ENCODE data around the gene ITGA1.
"Not testable (repeated sequence)": the region's sequence is repeated elsewhere in the genome, so short reads cannot be mapped to it uniquely, and the experiment has no call there.

ITGA1 gene

DNA sequence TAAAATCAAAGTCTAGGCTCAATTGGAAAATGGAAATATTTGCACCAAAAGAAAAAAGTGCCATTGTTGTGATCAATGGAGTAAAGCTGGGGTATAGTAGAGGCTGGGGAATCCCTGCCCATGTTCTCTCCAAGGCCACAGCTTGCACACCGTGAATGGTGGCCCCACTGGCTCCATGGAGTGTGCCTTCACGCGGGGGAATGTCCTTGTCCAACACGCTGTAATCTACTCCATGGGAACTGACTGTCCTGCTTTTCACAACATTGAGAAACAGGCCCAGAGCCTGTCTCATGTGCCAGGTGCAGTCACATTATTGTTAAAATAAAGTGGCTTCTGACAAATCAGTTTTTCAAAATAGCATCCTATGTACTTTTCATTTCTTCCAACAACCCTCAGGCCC lies 168.3 kb downstream of the ITGA1 start:
- DNase-seq (ENCODE audit: low read depth in 2 of 2), result no peak

DNA sequence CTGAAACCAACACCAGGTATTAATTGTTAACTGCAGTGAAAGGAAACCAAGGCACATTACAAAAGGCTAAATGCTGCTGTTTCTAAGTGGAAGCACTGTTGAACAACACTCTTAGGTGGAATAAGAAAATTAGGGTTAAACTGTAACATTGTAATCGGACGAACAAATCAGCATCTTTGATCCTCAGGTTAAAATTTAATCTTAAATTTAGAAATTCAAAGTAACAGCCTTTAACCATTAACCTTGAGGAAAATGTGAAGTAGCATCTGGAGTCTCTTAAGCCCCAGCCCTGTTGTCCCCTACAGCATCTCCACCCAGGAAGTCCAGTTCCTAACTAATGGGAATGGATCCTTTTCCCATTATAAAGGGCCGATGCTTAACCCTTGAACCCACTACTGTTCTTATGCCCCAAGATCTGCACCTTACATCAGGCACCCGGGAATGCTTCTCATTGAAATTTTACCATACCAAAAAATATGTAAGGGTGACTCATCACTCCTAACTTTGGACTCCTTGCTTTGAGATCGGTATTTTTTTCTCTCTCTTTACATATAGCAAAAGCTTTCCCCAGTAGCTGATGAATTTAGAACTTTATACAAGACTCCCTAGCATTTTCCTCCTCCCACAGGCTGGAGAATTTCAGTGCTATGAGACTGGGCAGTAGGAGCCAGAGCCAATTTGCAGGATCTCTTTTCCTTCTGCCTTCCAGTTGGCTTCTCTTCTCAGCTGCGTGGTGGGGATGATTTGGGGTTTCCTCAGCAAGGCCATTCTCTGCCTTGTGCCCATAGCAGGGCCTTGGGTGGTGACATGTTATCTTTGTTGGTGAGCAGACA lies 169.4 kb downstream of the ITGA1 start:
- no peak for DNase-seq (ENCODE audit: low read depth in 2 of 2)

DNA sequence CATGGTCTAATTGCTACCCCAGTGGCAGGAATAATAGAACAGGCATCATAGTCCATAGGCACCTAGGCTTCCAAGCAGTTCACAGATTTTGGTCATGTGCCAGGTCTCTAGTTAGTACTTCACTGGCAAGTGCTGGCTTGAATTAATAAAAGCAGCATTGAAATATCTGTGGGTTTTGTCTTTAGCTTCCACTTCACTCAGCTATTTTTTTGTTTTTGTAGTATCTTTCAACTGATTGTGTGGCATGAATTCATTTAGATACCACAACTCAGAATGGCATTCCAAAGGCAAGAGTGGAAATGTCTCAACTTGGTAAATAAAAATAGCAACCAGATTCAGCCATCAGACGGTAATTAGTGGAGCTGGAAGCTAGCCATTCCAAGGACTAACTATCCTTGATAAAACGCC lies 173.6 kb downstream of the ITGA1 start:
- no peak for DNase-seq (ENCODE audit: low read depth in 2 of 2)

DNA sequence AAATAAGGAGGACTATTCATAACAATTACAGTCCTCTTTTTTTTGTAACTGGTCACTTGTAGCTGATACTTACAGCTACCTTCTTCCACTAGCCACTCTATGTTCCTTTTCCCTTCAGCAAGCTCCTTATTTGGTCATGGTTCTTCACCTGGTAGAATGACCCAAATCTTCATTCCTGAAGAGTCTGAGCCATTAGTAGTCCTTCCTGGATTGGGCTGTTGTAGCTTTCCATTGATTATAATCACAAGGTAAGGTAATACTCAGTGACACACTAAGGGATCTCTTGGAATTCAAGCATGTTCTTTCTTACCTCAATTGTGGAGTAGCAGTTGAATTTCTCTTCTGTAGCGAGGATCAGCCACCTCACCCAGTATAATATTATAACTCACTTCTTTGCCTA lies 175.9 kb downstream of the ITGA1 start:
- no peak for DNase-seq (ENCODE audit: low read depth in 2 of 2)

DNA sequence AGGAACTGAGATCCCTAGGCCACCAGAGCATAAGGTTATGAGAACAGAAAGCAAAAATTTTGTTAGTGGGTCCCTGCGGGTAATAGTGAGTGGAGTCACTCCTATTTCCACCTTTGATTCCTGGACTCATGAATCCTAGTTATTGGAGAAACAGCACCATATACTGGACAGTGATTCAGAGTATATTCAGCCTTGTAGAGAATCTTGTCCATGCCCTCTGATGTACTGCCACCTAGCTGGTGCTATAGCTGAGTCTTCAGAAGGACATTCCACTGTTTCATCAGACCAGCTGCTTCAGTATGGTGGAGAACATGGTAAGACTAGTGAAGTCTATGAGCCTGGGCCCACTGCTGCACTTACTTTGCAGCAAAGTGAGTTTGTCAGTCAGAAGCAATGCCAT lies 176.4 kb downstream of the ITGA1 start:
- DNase-seq (ENCODE audit: low read depth in 2 of 2), result no peak

DNA sequence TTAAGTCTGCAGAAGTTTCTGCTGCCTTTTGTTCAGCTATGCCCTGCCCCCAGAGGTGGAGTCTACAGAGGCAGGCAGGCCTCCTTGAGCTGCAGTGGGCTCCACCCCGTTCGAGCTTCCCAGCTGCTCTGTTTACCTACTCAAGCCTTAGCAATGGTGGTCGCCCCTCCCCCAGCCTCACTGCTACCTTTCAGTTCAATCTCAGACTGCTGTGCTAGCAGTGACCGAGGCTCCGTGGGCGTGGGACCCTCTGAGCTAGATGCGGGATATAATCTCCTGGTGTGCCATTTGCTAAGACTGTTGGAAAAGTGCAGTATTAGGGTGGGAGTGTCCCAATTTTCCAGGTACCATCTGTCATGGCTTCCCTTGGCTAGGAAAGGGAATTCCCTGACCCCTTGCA lies 188.4 kb downstream of the ITGA1 start:
- not testable (repeated sequence) for DNase-seq (ENCODE audit: low read depth in 2 of 2)

DNA sequence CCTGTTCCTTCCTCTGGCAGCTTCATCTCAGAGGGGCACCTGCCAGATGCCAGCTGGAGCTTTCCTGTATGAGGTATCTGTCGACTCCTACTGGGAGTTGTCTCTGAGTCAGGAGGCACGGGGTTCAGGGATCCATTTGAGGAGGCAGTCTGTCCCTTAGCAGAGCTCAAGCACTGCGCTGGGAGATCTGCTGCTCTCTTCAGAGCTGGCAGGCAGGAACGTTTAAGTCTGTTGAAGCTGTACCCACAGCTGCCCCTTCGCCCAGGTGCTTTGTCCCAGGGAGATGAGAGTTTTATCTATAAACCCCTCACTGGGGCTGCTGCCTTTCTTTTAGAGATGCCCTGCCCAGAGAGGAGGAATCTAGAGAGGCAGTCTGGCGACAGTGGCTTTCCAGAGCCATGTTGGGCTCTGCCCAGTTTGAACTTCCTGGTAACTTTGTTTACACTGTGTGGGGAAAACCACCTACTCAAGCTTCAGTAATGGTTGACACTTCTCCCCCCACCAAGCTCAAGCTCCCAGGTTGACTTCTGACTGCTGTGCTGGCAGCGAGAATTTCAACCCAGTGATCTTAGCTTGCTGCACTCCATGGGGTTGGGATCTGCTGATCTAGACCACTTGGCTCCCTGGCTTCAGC lies 189.7 kb downstream of the ITGA1 start:
- no peak for DNase-seq (ENCODE audit: low read depth in 2 of 2)

DNA sequence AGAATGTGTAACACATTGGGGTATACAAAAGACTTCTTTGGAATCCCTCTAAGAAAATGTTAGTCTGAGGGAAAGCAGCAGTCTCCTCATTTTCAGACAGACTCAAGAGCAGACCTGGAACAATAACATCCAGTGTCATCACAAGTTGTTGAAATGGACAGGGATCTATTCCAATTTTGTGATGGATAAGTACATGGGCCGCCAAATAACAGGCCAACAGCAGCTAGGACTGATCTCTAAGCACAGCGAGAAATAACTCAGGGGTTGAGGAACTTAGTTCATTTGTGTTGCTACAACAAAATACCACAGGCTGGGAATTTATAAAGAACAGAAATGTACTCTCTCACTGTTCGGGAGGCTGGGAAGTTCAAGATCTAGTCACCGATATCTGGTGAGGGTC lies 193.8 kb downstream of the ITGA1 start:
- DNase-seq (ENCODE audit: low read depth in 2 of 2), result no peak

DNA sequence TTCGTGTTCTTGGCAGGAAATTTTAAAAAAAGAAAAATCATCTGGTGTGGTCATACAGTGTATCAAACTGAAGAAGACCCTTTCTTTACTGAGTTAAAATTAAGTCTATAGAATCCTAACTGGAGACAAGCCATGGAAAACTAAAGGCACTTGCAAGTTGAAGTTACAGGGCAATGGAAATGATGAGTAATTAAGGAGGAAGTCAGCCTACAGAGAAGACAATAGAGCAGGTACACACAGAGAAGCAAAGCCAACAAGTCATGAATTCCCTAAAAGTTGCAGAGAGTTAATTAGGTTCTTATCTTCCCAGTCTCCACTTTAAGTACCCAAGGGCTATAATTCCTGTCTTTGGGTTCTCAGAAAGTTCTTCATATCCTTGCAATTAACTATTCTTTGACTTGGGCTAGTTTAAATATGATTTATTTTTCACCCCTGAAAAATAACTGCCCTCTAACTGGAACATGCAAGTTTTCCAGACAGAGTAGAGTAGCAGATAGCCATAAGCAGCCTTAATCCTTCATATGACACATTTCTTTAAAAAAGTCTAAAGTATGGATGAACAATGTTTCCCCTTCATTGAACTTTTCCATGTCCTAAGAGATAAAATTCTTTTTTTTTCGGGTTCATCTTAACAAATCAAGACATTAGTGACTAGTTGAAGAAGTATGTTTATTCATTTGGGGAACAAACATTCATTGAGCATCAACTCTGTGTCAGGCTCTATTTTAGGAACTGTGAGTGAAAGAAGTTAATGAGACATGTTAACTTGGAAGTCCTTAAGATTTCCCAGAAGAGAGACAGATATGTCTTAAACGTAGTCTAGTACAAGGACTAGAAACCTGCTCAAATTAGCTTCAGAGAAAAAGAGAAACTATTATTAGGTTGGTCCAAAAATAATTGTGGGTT lies 196.3 kb downstream of the ITGA1 start:
- no peak for DNase-seq (ENCODE audit: low read depth in 2 of 2)

DNA sequence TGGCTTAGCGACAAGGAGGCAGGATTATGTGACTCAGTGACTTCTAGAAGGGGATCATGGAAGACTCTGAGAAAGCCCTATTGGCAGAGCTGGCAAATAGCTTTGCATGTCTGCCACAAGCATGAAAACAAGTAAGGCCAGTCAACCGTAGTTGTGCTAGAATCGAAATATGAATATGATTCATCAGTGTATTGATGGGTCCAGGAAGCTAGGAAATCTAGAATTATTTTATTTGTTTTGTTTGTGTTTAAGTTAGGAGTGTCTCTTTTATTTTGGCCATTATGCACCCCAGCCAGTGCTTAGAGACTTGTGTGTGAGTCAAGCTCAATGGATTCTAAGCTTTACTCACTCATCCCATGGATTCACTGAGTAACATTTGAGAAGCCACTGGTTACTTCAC lies 197.6 kb downstream of the ITGA1 start:
- DNase-seq (ENCODE audit: low read depth in 2 of 2), result no peak

DNA sequence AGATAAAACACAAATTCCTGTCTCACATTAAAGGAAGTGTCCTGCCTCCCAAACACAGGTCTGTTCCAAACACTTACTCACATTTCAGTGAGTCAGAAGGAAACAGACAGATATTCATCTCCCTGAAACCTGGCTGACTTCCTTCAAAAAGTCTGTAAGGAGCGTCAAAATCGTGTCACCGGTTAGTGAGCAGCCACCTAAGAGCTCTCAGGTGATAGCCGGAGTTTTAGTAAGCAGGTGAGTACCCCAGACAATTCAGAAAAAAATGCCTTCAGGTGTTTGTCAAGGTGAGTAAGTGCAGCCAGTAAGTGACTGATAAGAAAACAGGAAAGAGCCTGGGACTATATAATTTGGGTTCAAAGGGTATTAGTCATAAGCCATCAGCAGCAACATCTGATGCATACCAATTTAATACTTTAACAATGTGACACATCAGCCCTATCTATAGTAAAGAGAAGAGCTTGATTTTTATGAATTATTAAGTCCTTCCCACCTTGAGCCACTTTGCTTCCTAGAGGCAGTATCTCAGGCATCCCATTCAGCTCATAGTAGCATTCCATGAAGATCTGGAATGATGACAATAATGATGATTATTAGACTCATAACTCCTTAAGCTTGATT lies 200.1 kb downstream of the ITGA1 start:
- DNase-seq (ENCODE audit: low read depth in 2 of 2), result no peak

DNA sequence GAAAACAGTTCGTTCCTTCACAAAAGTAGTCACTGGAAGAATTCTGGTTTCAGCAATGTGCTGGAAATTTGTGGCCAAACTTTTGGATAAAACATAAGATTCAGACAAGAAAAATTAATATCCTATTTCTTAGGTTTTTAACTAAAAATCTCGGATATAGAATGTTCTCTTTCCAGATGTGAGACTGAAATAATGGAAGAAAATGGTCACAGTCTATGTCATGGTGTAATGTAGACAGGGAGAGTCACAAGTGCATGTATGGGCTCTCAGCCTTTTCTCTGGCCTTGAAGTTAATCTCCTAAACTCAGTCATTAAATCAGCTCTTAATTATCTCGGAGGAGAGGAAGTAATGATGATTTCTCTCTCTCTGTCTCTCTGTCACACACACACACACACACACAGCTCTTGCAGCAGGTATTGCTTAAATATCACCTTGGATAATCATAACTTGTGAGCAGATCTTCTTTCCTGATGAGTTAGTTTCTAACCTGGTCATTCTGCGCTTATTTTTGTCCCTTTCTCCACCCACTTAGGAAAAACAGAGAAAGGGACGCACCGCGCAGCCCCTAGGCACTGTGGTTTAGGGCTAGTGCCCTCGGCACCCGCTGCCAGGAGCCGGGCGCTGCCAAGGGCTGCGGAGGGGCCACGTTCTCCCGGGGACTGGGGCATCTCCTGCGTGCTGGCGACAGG lies 200.8 kb downstream of the ITGA1 start:
- no peak for DNase-seq (ENCODE audit: low read depth in 2 of 2)

DNA sequence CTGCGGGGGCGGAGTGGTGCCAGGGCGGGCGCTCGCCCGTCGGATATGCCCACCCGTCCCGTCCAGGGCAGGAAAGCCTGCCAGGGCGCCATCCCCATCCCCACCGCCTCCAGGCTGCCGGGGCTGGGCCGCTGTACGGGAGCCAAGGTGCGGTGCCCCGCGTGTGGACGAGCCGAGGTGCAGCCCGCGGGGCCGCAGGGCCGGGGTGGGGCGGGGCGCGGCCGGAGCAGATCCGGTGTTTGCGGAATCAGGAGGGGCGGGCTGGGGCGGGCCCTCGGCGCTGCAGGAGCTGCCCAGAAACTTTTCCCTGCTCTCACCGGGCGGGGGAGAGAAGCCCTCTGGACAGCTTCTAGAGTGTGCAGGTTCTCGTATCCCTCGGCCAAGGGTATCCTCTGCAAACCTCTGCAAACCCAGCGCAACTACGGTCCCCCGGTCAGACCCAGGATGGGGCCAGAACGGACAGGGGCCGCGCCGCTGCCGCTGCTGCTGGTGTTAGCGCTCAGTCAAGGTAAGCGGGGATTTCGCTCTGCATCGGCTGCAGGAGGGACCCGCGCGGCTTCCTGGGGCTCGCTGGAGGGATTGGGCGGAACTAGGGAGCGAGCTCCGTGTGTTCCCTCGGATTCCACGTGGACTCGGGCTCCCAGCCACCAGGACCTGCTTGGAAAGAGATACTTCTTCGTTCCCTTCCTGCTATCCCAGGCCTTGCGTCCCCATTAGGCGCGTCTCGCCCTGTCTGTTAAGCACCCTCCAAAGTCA lies 201.5 kb downstream of the ITGA1 start, which contains the start of gene ITGA2:
Gene ITGA2, plus strand, starts transcription at position 328 of the 756 bp plus-strand sequence. Its CDS starts 117 bp downstream, at position 445.
- no peak for DNase-seq (ENCODE audit: low read depth in 2 of 2)

DNA sequence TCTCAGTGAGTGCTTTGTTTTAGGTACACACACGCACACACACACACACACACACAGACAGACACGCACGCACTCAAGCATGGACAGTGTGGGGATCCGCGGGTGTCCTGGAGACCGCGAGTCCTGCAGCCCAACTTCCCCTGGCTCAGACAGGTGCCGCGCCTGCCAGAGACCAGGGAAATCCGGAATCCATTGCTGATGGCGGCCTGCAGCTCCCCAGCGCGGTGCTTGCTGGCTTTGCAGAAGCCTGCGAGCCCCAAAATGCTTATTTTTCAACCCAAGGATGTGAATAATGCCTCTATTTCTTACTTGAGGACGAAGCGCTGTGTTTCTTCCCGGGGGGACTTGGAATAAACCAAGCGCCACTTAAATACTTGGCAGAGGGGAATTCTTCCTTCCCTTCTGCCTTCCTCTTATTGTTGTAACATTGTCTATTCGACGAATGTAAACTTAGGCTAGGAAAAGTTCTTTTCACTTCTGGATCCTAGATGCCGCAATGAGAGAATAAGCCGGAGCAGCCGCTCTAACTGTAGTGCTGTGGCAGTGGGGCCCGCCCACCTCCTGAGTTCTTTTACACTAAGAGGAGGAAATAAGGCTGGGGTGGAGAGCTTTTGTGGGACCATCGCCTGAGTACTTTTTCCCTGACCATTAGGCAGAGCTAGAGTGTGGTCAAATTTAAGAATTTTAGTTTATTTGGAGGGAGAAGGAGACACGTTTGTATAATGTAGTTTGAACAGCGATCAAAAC lies 202.2 kb downstream of the ITGA1 start:
- no peak for DNase-seq (ENCODE audit: low read depth in 2 of 2)

DNA sequence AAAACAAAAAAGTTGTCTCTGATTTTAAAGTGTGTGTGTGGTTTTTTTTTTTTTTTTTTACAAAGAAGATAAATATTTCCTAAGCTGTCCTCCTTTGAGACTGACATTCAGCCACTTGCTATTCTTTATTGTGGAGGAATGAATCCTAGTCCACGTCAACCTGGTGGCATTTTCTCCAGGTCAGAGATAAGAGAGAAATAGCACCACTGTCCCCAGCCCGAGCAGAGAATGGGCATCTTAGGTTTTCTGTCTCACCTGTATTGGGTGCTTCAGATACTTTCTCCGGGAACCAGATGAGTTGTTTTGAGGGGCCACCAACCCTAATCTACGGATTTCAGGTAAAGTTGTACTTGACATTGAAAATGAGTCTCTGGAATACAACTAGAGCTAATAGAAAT lies 202.8 kb downstream of the ITGA1 start:
- no peak for DNase-seq (ENCODE audit: low read depth in 2 of 2)

DNA sequence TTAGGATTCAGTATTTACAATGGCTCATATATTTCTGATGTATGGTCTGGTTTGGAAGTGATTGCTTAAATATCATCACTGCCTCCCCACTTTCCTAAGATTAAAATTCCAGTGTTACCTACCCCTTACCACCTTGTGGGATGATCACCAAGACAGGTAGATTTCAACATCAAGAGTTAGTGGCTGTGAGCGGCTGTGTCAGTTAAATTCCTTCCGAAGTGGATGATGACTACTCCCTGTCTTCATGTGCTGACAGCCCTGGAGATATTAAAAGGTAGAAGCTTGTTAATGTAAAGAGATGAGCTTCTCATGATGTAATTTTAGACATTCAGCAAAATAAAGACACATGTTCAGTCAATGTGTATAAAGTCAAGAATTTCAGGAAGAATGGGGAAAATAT lies 205.7 kb downstream of the ITGA1 start:
- DNase-seq (ENCODE audit: low read depth in 2 of 2), result no peak

DNA sequence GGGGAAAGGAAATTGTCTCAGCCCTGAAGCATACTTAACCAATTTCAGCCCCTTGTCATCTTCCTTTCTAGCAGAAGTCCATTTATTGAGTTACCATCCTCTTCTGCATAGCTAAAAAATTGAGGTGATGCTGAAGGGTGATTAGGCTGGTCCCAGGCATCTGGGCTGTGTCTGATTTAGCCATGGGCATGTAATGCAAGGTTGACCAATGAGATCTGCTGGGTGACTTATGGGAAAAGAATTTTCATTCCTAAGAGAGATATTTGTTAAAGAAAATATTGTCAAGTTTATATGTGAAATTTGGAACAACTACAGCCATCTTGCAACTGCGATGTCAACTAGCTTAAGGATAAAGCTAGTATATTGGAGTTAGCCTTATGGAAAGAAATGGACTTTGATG lies 206.6 kb downstream of the ITGA1 start:
- DNase-seq (ENCODE audit: low read depth in 2 of 2), result no peak

DNA sequence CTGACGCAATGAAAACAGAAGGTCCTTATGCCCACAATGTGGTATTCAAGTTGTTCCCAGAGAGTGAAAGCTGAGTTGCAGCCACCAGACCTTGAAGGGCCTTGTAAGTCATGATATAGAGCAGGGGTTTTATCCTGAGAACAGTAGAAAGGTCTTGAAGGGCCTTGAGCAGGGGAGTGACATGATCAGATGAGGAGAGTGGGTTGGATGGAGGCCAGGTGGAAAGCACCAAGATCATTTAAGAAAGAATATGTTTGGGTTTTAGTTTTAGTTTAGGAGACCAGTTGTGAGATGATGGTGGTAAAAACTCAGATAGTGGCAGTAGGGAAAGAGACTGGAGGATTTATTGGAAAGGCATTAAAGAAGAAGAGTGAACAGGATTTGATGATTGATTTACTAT lies 207.4 kb downstream of the ITGA1 start:
- no peak for DNase-seq (ENCODE audit: low read depth in 2 of 2)

DNA sequence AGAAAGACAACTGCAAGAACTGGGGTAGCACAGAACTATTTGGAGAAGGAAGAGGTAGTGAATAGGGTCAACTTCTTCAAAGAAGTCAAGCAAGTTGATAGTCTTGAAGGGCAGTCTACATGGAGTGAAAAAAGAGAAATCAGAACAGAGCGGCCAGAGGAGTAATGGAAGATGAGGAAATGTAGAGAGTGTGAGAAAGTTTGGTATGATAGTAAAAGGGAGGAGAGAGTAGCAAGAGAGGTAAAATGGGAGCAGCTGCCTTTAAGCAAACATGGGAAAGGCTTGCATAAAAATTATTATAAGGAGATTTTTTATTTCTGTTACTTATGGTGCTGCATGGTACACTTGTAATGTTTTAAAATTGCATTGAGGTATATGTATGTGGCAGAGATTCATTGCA lies 208.2 kb downstream of the ITGA1 start:
- no peak for DNase-seq (ENCODE audit: low read depth in 2 of 2)

DNA sequence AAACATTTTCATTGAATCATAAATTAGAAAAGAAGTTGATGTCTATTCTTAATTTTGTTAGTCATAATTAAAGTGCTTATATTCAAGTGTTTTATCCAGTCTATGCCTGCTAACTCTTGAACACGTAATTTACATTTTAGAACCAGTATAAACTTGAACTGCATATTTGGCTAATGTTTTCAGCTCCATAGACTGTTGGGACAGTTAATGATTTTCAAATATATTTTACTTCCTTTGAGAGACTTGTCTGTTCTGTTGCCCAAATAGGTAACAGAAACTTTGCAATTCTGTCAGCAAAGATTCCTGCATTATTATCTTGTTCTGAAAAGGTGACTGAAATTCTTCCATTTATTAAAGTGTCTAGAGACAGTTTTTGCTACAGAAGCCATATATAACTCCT lies 209.3 kb downstream of the ITGA1 start:
- DNase-seq (ENCODE audit: low read depth in 2 of 2), result no peak
